HTR-8/SVneo (cell line): ENCODE results near the gene RBM19.

ENCODE experiments used
- DNase-seq: peaks from one replicate; pipeline ENCODE4 v3.0.0; 2011; ENCODE audit warnings: low spot score, mixed read lengths; ENCODE audit not compliant: insufficient read length
- FAIRE-seq: peaks from 2 replicates; lab custom pipeline; 2011; peaks lifted over from hg19 to GRCh38; lab: Jason Lieb, UNC

Gene RBM19

GRCh38 chr12:113988976-113989375 lies 22.9 kb upstream of the RBM19 start:
- FAIRE-seq (no peak), DNase-seq (no peak)

GRCh38 chr12:113988064-113988451 lies 21.9 kb upstream of the RBM19 start:
- no peak for DNase-seq
- no peak for FAIRE-seq

- no peak for FAIRE-seq
- no peak for DNase-seq
Observed at GRCh38 chr12:113987261-113988063, 21.3 kb upstream of the RBM19 start.

- DNase-seq (no peak), FAIRE-seq (no peak)
Observed at GRCh38 chr12:113984464-113984863, 18.3 kb upstream of the RBM19 start.

DNA sequence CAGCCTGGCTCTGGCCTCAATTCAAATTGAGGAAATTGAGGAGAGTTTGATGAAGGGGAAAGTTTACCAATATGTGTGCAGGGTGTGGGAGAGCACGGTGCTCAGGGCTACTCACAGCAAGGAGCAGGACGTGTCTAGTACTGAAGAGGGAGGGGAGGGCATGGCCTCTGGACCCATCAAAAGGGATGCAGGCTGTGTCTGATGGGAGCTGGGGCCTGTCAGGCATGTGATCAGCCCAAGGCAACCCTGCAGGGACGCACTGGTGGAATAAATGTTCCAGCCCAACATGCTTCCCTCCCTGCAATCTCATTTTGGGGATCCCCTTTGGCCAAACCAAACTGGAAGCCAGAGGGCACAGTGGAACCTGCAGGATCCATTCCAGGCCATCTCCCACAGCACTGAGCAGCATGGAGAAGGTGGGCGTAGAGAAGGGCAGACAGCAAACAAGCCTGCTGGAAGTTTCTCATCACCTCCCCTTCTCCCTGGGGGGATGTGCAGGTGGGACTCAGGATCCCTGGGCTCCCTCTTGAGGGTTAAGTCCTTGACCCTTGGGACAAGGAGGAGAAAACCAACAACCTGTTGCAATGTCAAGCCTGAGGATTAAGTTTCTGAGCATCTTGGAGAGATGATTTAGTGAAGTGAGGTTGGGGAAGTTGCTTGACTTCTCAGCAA lies 17.8 kb upstream of the RBM19 start:
- no peak for DNase-seq
- no peak for FAIRE-seq

GRCh38 chr12:113983265-113983664 lies 17.1 kb upstream of the RBM19 start:
- FAIRE-seq = no peak
- DNase-seq = no peak

- no peak for FAIRE-seq
- no peak for DNase-seq
Observed at GRCh38 chr12:113981876-113982275, 15.8 kb upstream of the RBM19 start.

DNA sequence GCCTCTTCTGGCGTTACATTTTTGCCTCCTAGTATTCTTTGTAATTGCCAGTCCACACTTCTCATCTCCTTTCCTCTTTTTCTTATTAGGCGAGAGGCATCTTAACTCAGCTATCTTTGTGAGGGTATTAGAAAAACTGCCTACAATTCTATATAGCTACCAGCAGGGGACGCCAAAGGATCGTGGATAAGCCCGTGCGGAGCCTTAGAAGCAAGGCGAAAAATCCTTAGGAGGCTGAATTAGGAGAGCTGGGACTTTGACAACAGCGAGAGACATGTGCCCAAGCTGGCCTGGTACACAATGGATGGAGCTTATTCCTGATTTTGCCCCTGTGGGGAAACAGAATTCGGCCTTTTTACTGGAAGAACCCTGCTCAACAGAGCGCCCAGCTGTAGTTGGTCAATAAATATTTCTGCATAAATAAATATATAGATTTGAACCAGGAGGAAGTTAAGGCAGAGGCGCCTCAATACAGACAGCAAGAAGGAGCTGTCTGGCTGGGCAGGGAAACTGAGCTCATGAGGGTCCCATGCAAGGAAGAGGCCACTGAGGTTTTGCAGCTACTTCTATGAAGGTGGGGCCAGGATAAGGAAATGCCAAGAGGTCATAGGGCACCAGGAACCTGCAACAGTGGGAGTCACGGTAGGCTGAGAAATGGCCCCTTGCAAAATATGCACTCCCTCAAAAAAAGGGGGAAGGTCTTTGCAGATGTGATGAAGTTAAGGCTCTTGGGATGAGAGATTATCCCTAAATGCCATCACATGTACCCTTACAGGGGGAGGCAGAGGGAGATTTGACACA lies 14.6 kb upstream of the RBM19 start:
- DNase-seq = peak; percentile 59
- no peak for FAIRE-seq

- no peak for FAIRE-seq
- no peak for DNase-seq
Observed at GRCh38 chr12:113980054-113980453, 13.9 kb upstream of the RBM19 start.

GRCh38 chr12:113978080-113978479 lies 12.0 kb upstream of the RBM19 start:
- FAIRE-seq = no peak

GRCh38 chr12:113974006-113974405 lies 7.9 kb upstream of the RBM19 start:
- DNase-seq (no peak), FAIRE-seq (no peak)

More at GRCh38 chr12:113978080-113978479, 12.0 kb upstream of the RBM19 start:
- no peak for DNase-seq

DNA sequence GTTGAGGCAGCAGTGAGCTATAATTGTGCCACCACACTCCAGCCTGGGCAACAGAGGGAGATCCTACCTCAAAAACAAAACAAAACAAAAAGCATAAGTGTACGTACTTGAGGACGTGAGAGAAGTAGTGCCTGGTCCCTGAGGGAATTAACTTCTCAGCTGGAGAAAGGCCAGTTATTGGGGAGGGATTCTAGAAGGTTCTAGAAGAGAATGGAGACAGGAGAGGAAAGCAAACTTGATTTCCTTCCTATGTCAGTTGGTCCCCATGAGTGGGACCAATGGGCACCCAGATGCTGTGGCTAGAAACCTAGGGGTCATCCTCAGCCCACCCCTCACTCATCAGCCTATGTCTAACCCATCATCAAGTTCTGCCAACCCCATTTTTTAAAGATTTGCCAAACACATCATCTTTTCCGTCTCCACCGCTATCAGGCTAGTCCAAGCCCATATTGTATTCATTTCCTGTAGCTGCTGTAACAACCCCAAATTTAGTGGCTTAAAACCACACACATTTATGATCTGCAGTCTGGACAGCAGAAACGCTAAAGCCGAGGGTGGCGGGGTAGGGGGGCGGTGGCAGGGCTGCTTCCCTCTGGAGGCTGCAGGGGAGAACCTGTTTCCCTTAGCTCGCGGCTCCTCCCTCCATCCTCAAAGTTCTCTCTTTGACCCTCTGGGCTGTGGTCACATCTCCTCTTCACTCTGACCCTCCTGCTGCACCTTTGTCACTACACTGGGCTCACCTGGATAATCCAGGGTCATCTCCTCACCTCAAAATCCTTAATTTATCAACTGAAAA lies 7.2 kb upstream of the RBM19 start:
- FAIRE-seq (no peak), DNase-seq (no peak)

GRCh38 chr12:113971392-113971791 lies 5.3 kb upstream of the RBM19 start:
- no peak for DNase-seq
- no peak for FAIRE-seq

DNA sequence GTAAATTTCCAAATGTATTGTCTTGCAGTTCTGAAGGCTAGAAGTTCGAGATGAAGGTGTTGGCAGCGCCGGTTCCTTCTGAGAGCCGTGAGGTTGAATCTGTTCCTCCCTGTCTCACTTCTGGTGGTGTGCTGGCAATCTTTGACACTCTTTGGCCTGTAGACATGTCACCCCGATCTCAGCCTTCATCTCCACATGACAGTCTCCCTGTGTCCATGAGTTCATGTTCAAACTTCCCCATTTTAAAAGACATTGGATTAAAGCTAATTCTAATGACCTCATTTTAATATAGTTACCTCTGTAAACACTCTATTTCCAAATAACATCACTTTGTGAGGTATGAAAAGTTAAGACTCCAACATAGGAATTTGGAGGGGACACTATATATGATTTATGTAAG lies 4.1 kb upstream of the RBM19 start:
- FAIRE-seq = no peak

GRCh38 chr12:113967368-113967767 lies 1.2 kb upstream of the RBM19 start:
- FAIRE-seq (no peak), DNase-seq (no peak)

More for the DNA sequence above, 4.1 kb upstream of the RBM19 start:
- DNase-seq = no peak

DNA sequence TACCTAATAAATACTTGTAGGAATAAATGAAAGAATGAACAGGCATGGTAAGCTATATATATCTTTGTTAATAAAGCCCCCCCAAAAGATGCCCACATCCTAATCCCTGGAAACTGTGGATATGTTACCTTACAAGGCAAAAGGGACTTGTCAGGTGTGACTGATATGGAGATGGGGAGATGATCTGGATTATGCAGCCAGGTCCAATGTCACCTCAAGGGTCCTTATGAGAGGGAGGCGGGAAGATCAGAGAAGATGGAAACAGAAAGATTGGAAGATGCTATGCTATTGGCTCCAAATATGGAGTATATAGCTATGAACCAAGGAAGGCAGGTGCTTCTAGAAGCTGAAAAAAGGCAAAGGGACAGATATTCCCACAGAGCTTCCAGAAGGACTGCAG lies 3.4 kb downstream of the RBM19 start:
- FAIRE-seq = no peak
- no peak for DNase-seq

- FAIRE-seq (no peak), DNase-seq (no peak)
Observed at GRCh38 chr12:113961921-113962710, 4.0 kb downstream of the RBM19 start.

DNA sequence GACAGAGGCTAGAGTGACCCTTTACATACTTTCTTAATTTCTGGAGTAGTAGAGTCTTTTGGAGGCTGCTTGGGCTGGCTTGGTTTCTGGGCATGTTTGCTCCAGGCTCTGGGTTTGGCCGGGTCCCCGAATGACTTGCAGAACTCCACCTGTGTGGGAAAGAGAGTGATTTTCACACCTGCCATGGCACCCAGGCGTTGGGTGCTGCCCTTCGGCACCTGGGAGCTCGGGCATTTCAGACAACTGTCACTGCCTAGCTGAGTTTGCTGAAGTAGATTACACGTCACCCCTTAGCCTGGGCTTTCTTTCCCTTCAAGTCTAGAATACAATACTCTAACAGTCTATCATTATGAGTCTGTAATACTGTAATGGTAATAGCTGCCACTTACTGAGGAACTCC lies 6.1 kb downstream of the RBM19 start:
- no peak for FAIRE-seq
- no peak for DNase-seq

GRCh38 chr12:113959096-113959495 lies 7.0 kb downstream of the RBM19 start:
- FAIRE-seq (no peak), DNase-seq (no peak)
